Smooth muscle cell (in vitro differentiated cells): Measurements from ENCODE around the gene SYNE2. TPM values are rescaled to one million over a fixed set of nuclear protein-coding genes. Genes with fewer than 3 reads are reported as not detected.
"Not testable (repeated sequence)": the region's sequence is repeated elsewhere in the genome, so short reads cannot be mapped to it uniquely, and the experiment has no call there.

Experiments
- DNase-seq: peaks from one replicate; lab custom pipeline; 2025; ENCODE audit not compliant: unreplicated experiment; lab: John Stamatoyannopoulos, UW
- H2AFZ ChIP-seq: fragments of 200-600 bp; sonication (generic); 2 replicates; pipeline ENCODE4 v1.6.0; 2016; ENCODE audit warnings: antibody characterized with exemption, low read depth, mild to moderate bottlenecking
- H3F3A ChIP-seq: fragments of 200-600 bp; sonication (generic); 2 replicates; pipeline ENCODE4 v1.6.0; 2017; ENCODE audit warnings: antibody characterized with exemption, low read depth
- H3K27ac ChIP-seq: fragments of 200-600 bp; sonication (generic); 2 replicates; pipeline ENCODE4 v1.5.1; 2016; ENCODE audit warnings: low read depth, mild to moderate bottlenecking
- H3K27me3 ChIP-seq: fragments of 200-600 bp; sonication (generic); 2 replicates; pipeline ENCODE4 v1.6.1; 2016; ENCODE audit warnings: low read depth, mild to moderate bottlenecking
- H3K36me3 ChIP-seq: fragments of 200-600 bp; sonication (generic); 2 replicates; pipeline ENCODE4 v1.5.1; 2016; ENCODE audit warnings: low read depth
- H3K4me1 ChIP-seq: fragments of 200-600 bp; sonication (generic); 2 replicates; pipeline ENCODE4 v1.5.1; 2016; ENCODE audit warnings: low read depth
- H3K4me2 ChIP-seq: fragments of 200-600 bp; sonication (generic); 2 replicates; pipeline ENCODE4 v1.6.0; 2016; ENCODE audit warnings: mild to moderate bottlenecking
- H3K4me3 ChIP-seq: fragments of 200-600 bp; sonication (generic); 2 replicates; pipeline ENCODE4 v1.5.1; 2016; ENCODE audit warnings: mild to moderate bottlenecking
- H3K79me2 ChIP-seq: fragments of 200-600 bp; sonication (generic); 2 replicates; pipeline ENCODE4 v1.6.0; 2016; ENCODE audit warnings: low read depth, mild to moderate bottlenecking
- H3K9ac ChIP-seq: fragments of 200-600 bp; sonication (generic); 2 replicates; pipeline ENCODE4 v1.6.0; 2016; ENCODE audit warnings: low read depth
- H3K9me3 ChIP-seq: fragments of 200-600 bp; sonication (generic); replicated peaks from 2 replicates; pipeline ENCODE4 v1.5.1; 2016; ENCODE audit warnings: low read depth
- H4K20me1 ChIP-seq: fragments of 200-600 bp; sonication (generic); 2 replicates; pipeline ENCODE4 v1.6.0; 2016; ENCODE audit warnings: low read depth
- CTCF ChIP-seq: fragments of 200-600 bp; sonication (generic); IDR thresholded peaks from 2 replicates; pipeline ENCODE4 v1.5.1; 2017; ENCODE audit warnings: borderline replicate concordance, mild to moderate bottlenecking, antibody characterized with exemption; ENCODE audit not compliant: insufficient read depth, poor library complexity, severe bottlenecking
- WGBS: methylation state at CpG from one replicate; pipeline ENCODE4 v1.1.7; 2016; ENCODE audit warnings: low lambda C conversion rate; 5-methylcytosine and 5-hydroxymethylcytosine counted together
- polyA plus RNA-seq: library from polyadenylated mRNA; unstranded; fragments of >200 nt; fragmentation: Nextera tagmentation; extraction: Ambion mirVana; gene quantifications from 2 replicates; pipeline ENCODE4 v1.2.1, GENCODE V29; 2016
- total RNA-seq: library from RNA; depleted of rRNA; stranded (reverse); fragments of >200 nt; gene quantifications from 2 replicates; pipeline ENCODE4 v1.2.3, GENCODE V29; 2014

The SYNE2 gene
- total and polyA plus RNA-seq, 2 experiments from 2014 or later: 4.8 to 20.9 TPM

- no peaks in the 10 kb centered on the region for H3K27me3 ChIP-seq
- H3K4me2 ChIP-seq: no peak overlapping the region
- peaks cover 4% of the 10 kb centered on the region for H3K4me1 ChIP-seq
- H2AFZ ChIP-seq: no peak overlapping the region
- 86% methylated on average over 2 of the region's 2 CpGs for WGBS
- peak; percentile 47 for TF ChIP-seq CTCF
- no peaks in the 10 kb centered on the region for H3F3A ChIP-seq
- H3K36me3 ChIP-seq: no peaks in the 10 kb centered on the region
- no peaks in the 10 kb centered on the region for H3K9me3 ChIP-seq
- H3K9ac ChIP-seq: no peak overlapping the region
- DNase-seq: no peak
- H3K79me2 ChIP-seq: no peaks in the 10 kb centered on the region
- H3K27ac ChIP-seq: no peak overlapping the region
- H3K4me3 ChIP-seq: no peak overlapping the region
- no peaks in the 10 kb centered on the region for H4K20me1 ChIP-seq
These were observed 187.2 kb downstream of the SYNE2 start for GRCh38 chr14:64040044-64040443.

- H3K79me2 ChIP-seq, H3K9ac ChIP-seq, H3F3A ChIP-seq, H3K9me3 ChIP-seq, DNase-seq, H3K36me3 ChIP-seq, H3K27ac ChIP-seq, H3K4me2 ChIP-seq, H3K27me3 ChIP-seq, H3K4me1 ChIP-seq, H3K4me3 ChIP-seq, H4K20me1 ChIP-seq, H2AFZ ChIP-seq: not testable (repeated sequence)
- 94% methylated on average over 6 of the region's 6 CpGs for WGBS
These were observed 190.5 kb downstream of the SYNE2 start for GRCh38 chr14:64043296-64043695.

- Histone ChIP-seq H3K4me1 (no peaks in the 10 kb centered on the region), H3K27me3 (no peaks in the 10 kb centered on the region), H3F3A (no peaks in the 10 kb centered on the region), H3K4me2 (no peak overlapping the region), H4K20me1 (no peaks in the 10 kb centered on the region), H3K4me3 (no peak overlapping the region), H3K27ac (no peak overlapping the region), H3K9me3 (no peaks in the 10 kb centered on the region), H3K36me3 (no peaks in the 10 kb centered on the region), H2AFZ (no peak overlapping the region), H3K9ac (no peak overlapping the region), H3K79me2 (no peaks in the 10 kb centered on the region)
- DNase-seq: no peak
- TF ChIP-seq CTCF: no peak
- WGBS: 77% methylated on average over 2 of the region's 2 CpGs
These were observed 192.3 kb downstream of the SYNE2 start for GRCh38 chr14:64045091-64045490.

- Histone ChIP-seq H3K4me3 (no peak overlapping the region), H3K4me2 (no peak overlapping the region), H2AFZ (no peak overlapping the region), H3F3A (no peaks in the 10 kb centered on the region), H4K20me1 (no peaks in the 10 kb centered on the region), H3K9ac (no peak overlapping the region), H3K27ac (no peak overlapping the region), H3K4me1 (no peaks in the 10 kb centered on the region), H3K79me2 (no peaks in the 10 kb centered on the region), H3K36me3 (no peaks in the 10 kb centered on the region), H3K27me3 (no peaks in the 10 kb centered on the region), H3K9me3 (no peaks in the 10 kb centered on the region)
- TF ChIP-seq CTCF: no peak
- WGBS: 96% methylated on average over 2 of the region's 2 CpGs
- DNase-seq: no peak
These were observed 197.0 kb downstream of the SYNE2 start for GRCh38 chr14:64049616-64050381.
